Measurements from ENCODE around the gene LTBP3. TPM values are rescaled to one million over a fixed set of nuclear protein-coding genes. Genes with fewer than 3 reads are reported as not detected.

Gene LTBP3
- total RNA-seq, 1 donor = 41.6 TPM

DNA sequence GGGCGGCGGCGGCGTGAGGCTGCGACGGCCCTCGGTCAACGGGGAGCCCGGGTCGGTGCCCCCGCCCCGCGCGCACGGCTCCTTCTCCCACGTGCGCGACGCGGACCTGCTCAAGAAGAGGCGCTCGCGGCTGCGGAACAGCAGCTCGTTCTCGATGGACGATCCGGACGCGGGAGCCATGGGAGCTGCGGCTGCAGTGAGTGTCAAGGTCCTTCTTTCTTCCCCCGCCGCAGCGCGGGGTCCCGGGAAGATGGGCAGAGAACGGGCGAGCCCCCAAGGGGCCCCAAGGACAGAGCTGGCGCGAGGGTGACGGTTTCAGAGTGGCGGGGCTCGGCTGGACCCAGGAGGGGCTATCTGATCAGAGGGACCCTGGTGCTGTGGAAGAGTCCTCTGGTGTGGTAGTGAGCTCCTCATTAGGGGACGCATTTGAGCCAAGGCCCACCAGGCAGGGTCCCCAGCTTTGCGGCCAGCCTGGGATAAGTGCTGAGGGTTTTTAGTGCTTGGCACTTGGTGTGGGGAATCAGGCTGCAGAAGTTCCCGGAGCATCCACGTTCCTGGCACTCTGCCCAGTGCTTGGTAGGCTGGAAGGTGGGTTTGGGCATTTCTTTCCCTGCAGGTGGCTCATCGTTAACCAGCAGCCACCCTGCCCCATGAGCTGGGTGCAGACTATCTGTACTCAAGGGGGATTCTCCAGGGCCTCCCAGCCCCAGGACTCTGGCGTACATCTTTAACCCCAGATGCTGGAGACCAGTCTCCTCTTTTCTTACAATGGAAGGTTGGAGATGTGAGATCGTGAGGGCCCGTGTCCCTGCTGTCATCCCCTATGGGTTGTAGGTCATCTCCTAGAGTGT, 27.5 kb upstream of the LTBP3 start:
- no peak overlapping the region for H3K27ac ChIP-seq (ENCODE audit: low read depth, low read length)
- peaks cover 6% of the 10 kb centered on the region for H4K20me1 ChIP-seq (ENCODE audit: insufficient read depth, low read length)
- peak; percentile 88 for DNase-seq (ENCODE audit: insufficient read length, low spot score, missing footprints)
- peaks cover 45% of the 10 kb centered on the region for H3K36me3 ChIP-seq (ENCODE audit: insufficient read depth, low read length)
- H3K9me3 ChIP-seq (ENCODE audit: low read depth, low read length) = no peaks in the 10 kb centered on the region
- no peaks in the 10 kb centered on the region for H3K27me3 ChIP-seq (ENCODE audit: insufficient read depth, low read length)
- no peak overlapping the region for H2AFZ ChIP-seq (ENCODE audit: low read length)
- H3K4me3 ChIP-seq (ENCODE audit: insufficient read depth, low read length) = no peak overlapping the region
- TF ChIP-seq CTCF (IDR thresholded peaks at IDR 0.05; ENCODE audit: extremely low read depth, low read depth, low read length) = no peak
- H3K4me1 ChIP-seq (ENCODE audit: insufficient read depth, low read length) = peaks cover 17% of the 10 kb centered on the region
- peaks cover 9% of the 10 kb centered on the region for H3K79me2 ChIP-seq (ENCODE audit: insufficient read depth, low read length)
- no peak overlapping the region for H3K4me2 ChIP-seq (ENCODE audit: insufficient read depth, low read length)

- peaks cover 13% of the 10 kb centered on the region for H4K20me1 ChIP-seq (ENCODE audit: insufficient read depth, low read length)
- no peak for DNase-seq (ENCODE audit: insufficient read length, low spot score, missing footprints)
- H3K27ac ChIP-seq (ENCODE audit: low read depth, low read length) = no peak overlapping the region
- peaks cover 17% of the 10 kb centered on the region for H3K4me1 ChIP-seq (ENCODE audit: insufficient read depth, low read length)
- no peak overlapping the region for H2AFZ ChIP-seq (ENCODE audit: low read length)
- peaks cover 9% of the 10 kb centered on the region for H3K79me2 ChIP-seq (ENCODE audit: insufficient read depth, low read length)
- no peaks in the 10 kb centered on the region for H3K27me3 ChIP-seq (ENCODE audit: insufficient read depth, low read length)
- H3K4me3 ChIP-seq (ENCODE audit: insufficient read depth, low read length) = no peak overlapping the region
- no peaks in the 10 kb centered on the region for H3K9me3 ChIP-seq (ENCODE audit: low read depth, low read length)
- H3K36me3 ChIP-seq (ENCODE audit: insufficient read depth, low read length) = peaks cover 45% of the 10 kb centered on the region
- no peak overlapping the region for H3K4me2 ChIP-seq (ENCODE audit: insufficient read depth, low read length)
- no peak for TF ChIP-seq CTCF (IDR thresholded peaks at IDR 0.05; ENCODE audit: extremely low read depth, low read depth, low read length)
Measured at GRCh38 chr11:65584723-65585171, 26.6 kb upstream of the LTBP3 start.

DNA sequence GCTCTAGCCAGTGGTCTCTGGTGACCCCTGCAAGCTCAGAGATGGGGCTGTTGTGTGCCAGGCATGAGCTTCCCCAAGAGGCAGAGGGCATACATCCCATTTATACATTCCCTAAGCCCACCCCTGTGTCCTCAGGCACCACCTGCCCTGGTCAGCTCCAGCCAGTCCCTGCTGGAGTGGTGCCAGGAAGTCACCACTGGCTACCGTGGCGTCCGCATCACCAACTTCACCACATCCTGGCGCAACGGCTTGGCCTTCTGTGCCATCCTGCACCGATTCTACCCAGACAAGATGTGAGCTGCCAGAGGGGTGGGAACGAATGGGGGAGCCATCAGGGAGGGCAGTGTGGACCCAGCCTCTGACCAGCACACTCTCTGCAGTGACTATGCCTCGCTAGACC, 25.9 kb upstream of the LTBP3 start:
- no peaks in the 10 kb centered on the region for H3K27me3 ChIP-seq (ENCODE audit: insufficient read depth, low read length)
- H2AFZ ChIP-seq (ENCODE audit: low read length) = no peak overlapping the region
- H3K4me3 ChIP-seq (ENCODE audit: insufficient read depth, low read length) = no peak overlapping the region
- DNase-seq (ENCODE audit: insufficient read length, low spot score, missing footprints) = peak; percentile 88
- H3K27ac ChIP-seq (ENCODE audit: low read depth, low read length) = no peak overlapping the region
- peaks cover 11% of the 10 kb centered on the region for H3K79me2 ChIP-seq (ENCODE audit: insufficient read depth, low read length)
- no peaks in the 10 kb centered on the region for H3K9me3 ChIP-seq (ENCODE audit: low read depth, low read length)
- H4K20me1 ChIP-seq (ENCODE audit: insufficient read depth, low read length) = peaks cover 13% of the 10 kb centered on the region
- peaks cover 50% of the 10 kb centered on the region for H3K36me3 ChIP-seq (ENCODE audit: insufficient read depth, low read length)
- H3K4me1 ChIP-seq (ENCODE audit: insufficient read depth, low read length) = peaks cover 17% of the 10 kb centered on the region
- H3K4me2 ChIP-seq (ENCODE audit: insufficient read depth, low read length) = no peak overlapping the region
- TF ChIP-seq CTCF (IDR thresholded peaks at IDR 0.05; ENCODE audit: extremely low read depth, low read depth, low read length) = no peak

GRCh38 chr11:65583589-65583988, 25.4 kb upstream of the LTBP3 start:
- Histone ChIP-seq H3K4me2 (ENCODE audit: insufficient read depth, low read length) (no peak overlapping the region), H3K79me2 (ENCODE audit: insufficient read depth, low read length) (peaks cover 16% of the 10 kb centered on the region), H3K36me3 (ENCODE audit: insufficient read depth, low read length) (peaks cover 51% of the 10 kb centered on the region), H3K4me1 (ENCODE audit: insufficient read depth, low read length) (peaks cover 17% of the 10 kb centered on the region), H2AFZ (ENCODE audit: low read length) (no peak overlapping the region), H4K20me1 (ENCODE audit: insufficient read depth, low read length) (peaks cover 13% of the 10 kb centered on the region), H3K9me3 (ENCODE audit: low read depth, low read length) (no peaks in the 10 kb centered on the region), H3K4me3 (ENCODE audit: insufficient read depth, low read length) (no peak overlapping the region), H3K27ac (ENCODE audit: low read depth, low read length) (no peak overlapping the region), H3K27me3 (ENCODE audit: insufficient read depth, low read length) (no peaks in the 10 kb centered on the region)
- DNase-seq (ENCODE audit: insufficient read length, low spot score, missing footprints) = no peak
- TF ChIP-seq CTCF (IDR thresholded peaks at IDR 0.05; ENCODE audit: extremely low read depth, low read depth, low read length) = no peak
